Kidney (tissue), 14 donors: ENCODE data around the gene DPP10. TPM values are rescaled to one million over a fixed set of nuclear protein-coding genes. Genes with fewer than 3 reads are reported as not detected.

Experiments used
- DNase-seq, 5 donors: peaks; one replicate each; pipeline ENCODE4 v3.0.0-alpha.2; 2013 to 2020
- FAIRE-seq: peaks from 2 replicates; lab custom pipeline; 2012; peaks lifted over from hg19 to GRCh38; lab: Jason Lieb, UNC
- H3K27ac ChIP-seq, 2 donors: one replicate each; pipeline ENCODE4 v1.7.0; 2013; ENCODE audit warnings: low read depth in 2 of 2, low read length in 2 of 2, inconsistent platforms in 1 of 2
- H3K27me3 ChIP-seq: one replicate; pipeline ENCODE4 v1.7.1; 2013; ENCODE audit warnings: low read length, inconsistent platforms; ENCODE audit not compliant: control insufficient read depth, insufficient read depth
- H3K36me3 ChIP-seq, 3 donors: one replicate each; pipeline versions ENCODE4 v1.7.0 to v1.7.1; 2013; ENCODE audit warnings: low read length in 3 of 3, control low read depth in 1 of 3, inconsistent platforms in 1 of 3; ENCODE audit not compliant: insufficient read depth in 3 of 3, control insufficient read depth in 2 of 3
- H3K4me1 ChIP-seq, 3 donors: one replicate each; pipeline versions ENCODE4 v1.7.0 to v1.7.1; 2013; ENCODE audit warnings: low read length in 3 of 3, inconsistent platforms in 1 of 3, low read depth in 1 of 3; ENCODE audit not compliant: control insufficient read depth in 2 of 3, insufficient read depth in 2 of 3
- H3K4me3 ChIP-seq, 3 donors: one replicate each; pipeline versions ENCODE4 v1.7.0 to v1.8.1; 2013; ENCODE audit warnings: low read length in 3 of 3, control low read depth in 1 of 3, inconsistent platforms in 1 of 3
- H3K9ac ChIP-seq, 3 donors: one replicate each; pipeline versions ENCODE4 v1.7.0 to v1.7.1; 2013; ENCODE audit warnings: low read length in 3 of 3, control low read depth in 1 of 3, inconsistent platforms in 1 of 3
- H3K9me3 ChIP-seq, 3 donors: one replicate each; pipeline versions ENCODE4 v1.7.0 to v1.7.1; 2013; ENCODE audit warnings: low read length in 3 of 3, control low read depth in 1 of 3, inconsistent platforms in 1 of 3; ENCODE audit not compliant: control insufficient read depth in 2 of 3, insufficient read depth in 1 of 3
- intact Hi-C: fragments of 100-400 bp; cut with DNase I; formaldehyde crosslinking; loops from one replicate; pipeline ENCODE4 v1.11.1; 2022
- polyA plus RNA-seq: library from polyadenylated mRNA; stranded (reverse); fragments of 350-450 nt; fragmentation: Illumina TruSeq; extraction: RNeasy Lipid Tissue Mini Kit (QIAGEN cat#74804); gene quantifications from one replicate; pipeline ENCODE4 v1.2.3, GENCODE V29; 2014; ENCODE audit warnings: low read depth, low replicate concordance; ENCODE audit not compliant: insufficient read depth
- total RNA-seq: library from RNA; stranded (reverse); fragmentation: NEBNext Ultra II Directional; extraction: Animal tissue kit (Norgen Biotek cat#: 25700); gene quantifications from one replicate; pipeline ENCODE4 v1.2.1, GENCODE V29; 2021
- TF ChIP-seq, protein P1 (sequence below): IDR thresholded peaks from 3 replicates; pipeline ENCODE4 v1.5.1; 2012; ENCODE audit warnings: mild to moderate bottlenecking, moderate library complexity, borderline replicate concordance; ENCODE audit not compliant: insufficient read depth; ENCODE audit errors: extremely low read depth
- donor health status: control.
- donor health status: control.
- donor health status: control.
- donor health status: control.
- donor health status: control.
- donor health status: DM: yes; HTN: yes; CAD: no.
- donor health status: Normal renal cell carcinoma (clear cell type).

DPP10 gene
- total and polyA plus RNA-seq, 2 donors from 2014 or later, result 0.67 TPM; not detected in 1

DNA sequence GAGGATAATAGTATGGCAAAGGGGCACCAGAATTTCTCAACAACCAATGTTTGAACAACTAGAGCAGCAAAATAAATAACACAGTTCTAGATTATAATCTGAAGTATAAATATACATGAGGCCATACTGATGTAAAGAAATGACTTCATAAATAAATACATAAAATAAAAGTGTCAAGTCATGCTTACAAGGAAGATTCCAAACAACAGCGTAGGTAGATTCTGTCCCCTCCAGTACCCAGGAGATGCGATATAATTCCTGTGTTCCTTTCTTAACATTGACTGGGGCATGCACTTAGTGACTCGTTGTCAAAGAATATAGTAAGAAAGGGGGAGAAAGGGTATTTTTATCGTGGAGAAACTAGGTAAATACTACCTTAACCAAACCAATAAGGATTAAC, 355.1 kb downstream of the DPP10 start:
- no peaks in the 10 kb centered on the region for H3K4me1 ChIP-seq
- H3K9me3 ChIP-seq, result no peaks in the 10 kb centered on the region
- DNase-seq (no peak), FAIRE-seq (no peak)
- no peaks in the 10 kb centered on the region for H3K36me3 ChIP-seq
- no peaks in the 10 kb centered on the region for H3K27me3 ChIP-seq
- H3K9ac ChIP-seq, result no peak overlapping the region
- H3K27ac ChIP-seq, result no peak overlapping the region
- TF ChIP-seq, protein P1, sequence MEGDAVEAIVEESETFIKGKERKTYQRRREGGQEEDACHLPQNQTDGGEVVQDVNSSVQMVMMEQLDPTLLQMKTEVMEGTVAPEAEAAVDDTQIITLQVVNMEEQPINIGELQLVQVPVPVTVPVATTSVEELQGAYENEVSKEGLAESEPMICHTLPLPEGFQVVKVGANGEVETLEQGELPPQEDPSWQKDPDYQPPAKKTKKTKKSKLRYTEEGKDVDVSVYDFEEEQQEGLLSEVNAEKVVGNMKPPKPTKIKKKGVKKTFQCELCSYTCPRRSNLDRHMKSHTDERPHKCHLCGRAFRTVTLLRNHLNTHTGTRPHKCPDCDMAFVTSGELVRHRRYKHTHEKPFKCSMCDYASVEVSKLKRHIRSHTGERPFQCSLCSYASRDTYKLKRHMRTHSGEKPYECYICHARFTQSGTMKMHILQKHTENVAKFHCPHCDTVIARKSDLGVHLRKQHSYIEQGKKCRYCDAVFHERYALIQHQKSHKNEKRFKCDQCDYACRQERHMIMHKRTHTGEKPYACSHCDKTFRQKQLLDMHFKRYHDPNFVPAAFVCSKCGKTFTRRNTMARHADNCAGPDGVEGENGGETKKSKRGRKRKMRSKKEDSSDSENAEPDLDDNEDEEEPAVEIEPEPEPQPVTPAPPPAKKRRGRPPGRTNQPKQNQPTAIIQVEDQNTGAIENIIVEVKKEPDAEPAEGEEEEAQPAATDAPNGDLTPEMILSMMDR, result no peak
- no peak overlapping the region for H3K4me3 ChIP-seq
- intact Hi-C loops, result no loop called here

DNA sequence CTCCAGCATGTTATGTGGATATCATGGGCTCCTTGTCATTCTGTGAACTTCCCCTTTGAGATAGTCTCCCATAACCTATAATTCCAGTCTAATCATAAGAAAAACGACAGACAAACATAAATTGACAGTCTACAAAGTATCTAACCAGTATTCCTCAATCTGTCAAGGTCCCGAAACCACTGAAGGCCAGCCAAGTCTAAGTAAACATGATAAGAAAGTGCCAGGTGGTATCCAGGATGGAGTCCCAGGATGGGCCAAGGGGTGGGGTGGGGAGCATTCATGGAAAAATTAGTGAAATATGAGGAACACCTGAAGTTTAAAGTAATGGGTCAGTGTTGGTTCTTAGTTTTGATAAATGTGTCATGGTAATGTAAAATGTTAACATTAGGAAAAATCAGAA, 355.5 kb downstream of the DPP10 start:
- Histone ChIP-seq H3K9ac (no peak overlapping the region), H3K27me3 (no peaks in the 10 kb centered on the region), H3K9me3 (no peaks in the 10 kb centered on the region), H3K4me3 (no peak overlapping the region), H3K27ac (no peak overlapping the region), H3K36me3 (no peaks in the 10 kb centered on the region), H3K4me1 (no peaks in the 10 kb centered on the region)
- DNase-seq, result no peak
- intact Hi-C loops, result no loop called here
- TF ChIP-seq, protein P1, result no peak
- no peak for FAIRE-seq

DNA sequence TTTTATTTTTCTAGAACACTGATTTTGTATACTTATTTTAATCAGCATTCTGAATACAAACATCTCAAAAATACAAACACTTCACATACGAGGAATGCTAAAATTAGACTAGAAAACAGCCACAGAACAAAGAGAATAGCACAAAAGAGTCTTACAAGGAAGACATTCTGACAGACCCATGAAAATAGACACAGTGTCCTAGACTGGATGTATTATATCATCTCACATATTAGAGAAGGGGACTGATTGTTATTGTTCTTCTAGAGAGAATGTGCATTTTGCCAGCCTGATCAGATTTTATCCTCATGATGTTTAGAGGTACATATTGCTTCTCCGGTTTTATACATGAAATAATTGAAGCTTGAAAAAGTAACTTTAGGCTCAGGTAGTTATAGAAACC, 357.9 kb downstream of the DPP10 start:
- no peak overlapping the region for H3K4me3 ChIP-seq
- no peak overlapping the region for H3K27ac ChIP-seq
- H3K36me3 ChIP-seq, result no peaks in the 10 kb centered on the region
- intact Hi-C loops, result no loop called here
- no peak for DNase-seq
- no peaks in the 10 kb centered on the region for H3K4me1 ChIP-seq
- no peaks in the 10 kb centered on the region for H3K27me3 ChIP-seq
- H3K9ac ChIP-seq, result no peak overlapping the region
- H3K9me3 ChIP-seq, result no peaks in the 10 kb centered on the region
- TF ChIP-seq, protein P1, result no peak
- FAIRE-seq, result no peak

DNA sequence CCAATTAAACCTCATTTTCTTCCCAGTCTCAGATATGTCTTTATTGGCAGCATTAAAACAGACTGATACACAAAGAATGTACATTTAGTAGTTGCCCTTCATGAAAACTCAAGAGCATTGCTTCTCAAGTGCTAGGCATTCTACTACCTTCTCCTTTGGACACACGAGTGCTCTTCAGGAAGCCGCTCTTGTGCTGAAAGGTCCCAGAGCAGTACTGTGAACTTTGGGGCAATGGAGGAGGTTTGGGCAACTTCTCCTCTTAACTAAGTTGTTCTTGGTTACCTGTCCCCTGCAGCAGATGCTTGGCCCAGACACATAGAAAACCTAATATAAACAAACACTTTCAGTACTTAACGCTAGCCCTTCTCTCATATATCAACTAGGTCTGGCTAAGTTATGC, 362.8 kb downstream of the DPP10 start:
- intact Hi-C loops, result no loop called here
- no peaks in the 10 kb centered on the region for H3K36me3 ChIP-seq
- H3K9me3 ChIP-seq, result no peaks in the 10 kb centered on the region
- H3K4me1 ChIP-seq, result no peaks in the 10 kb centered on the region
- no peak overlapping the region for H3K4me3 ChIP-seq
- TF ChIP-seq, protein P1, result no peak
- no peak for DNase-seq
- no peak for FAIRE-seq
- no peaks in the 10 kb centered on the region for H3K27me3 ChIP-seq
- H3K27ac ChIP-seq, result no peak overlapping the region
- H3K9ac ChIP-seq, result no peak overlapping the region
